ENCODE data around the gene OR1E1. TPM values are rescaled to one million over a fixed set of nuclear protein-coding genes. Genes with fewer than 3 reads are reported as not detected.

Gene OR1E1, protein sequence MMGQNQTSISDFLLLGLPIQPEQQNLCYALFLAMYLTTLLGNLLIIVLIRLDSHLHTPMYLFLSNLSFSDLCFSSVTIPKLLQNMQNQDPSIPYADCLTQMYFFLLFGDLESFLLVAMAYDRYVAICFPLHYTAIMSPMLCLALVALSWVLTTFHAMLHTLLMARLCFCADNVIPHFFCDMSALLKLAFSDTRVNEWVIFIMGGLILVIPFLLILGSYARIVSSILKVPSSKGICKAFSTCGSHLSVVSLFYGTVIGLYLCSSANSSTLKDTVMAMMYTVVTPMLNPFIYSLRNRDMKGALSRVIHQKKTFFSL
- not detected in 2 replicates for total RNA-seq

DNA sequence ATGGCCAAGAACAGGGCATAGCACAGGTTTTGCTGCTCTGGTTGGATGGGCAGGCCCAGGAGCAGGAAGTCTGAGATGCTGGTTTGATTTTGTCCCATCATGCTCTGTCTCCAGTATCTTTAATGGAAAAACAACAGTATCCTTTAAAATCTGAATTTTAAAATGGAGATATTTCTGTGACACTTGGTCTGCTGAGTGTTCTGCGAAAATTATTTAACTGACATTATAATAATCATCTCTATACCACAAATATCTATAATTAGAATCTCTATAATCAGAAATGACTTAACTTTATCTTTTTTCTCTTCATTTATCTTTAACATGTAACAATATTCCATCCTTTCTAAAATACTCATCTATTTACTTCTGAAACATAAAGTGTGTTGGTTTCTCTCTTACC lies at the start of gene OR1E1:
OR1E1 (minus strand) TSS at position 101 of the 400 bp plus-strand sequence; CDS start at position 101, 0 bp downstream.

DNA sequence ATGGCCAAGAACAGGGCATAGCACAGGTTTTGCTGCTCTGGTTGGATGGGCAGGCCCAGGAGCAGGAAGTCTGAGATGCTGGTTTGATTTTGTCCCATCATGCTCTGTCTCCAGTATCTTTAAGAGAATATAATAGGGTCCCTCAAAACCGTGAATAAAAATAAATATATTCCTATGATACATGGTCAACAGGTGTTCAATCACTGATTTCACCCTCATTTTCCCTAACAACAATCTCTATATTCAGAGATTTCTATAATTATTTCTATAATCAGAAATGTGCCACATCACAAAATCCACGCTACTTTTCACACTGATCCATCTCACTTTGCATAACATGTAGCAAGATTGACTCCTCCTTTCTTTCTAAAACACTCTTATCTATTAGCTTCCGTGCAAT lies 35.5 kb upstream of the OR1E1 start, which contains the start of gene OR1E2:
OR1E2 (minus strand) TSS at position 101 of the 400 bp plus-strand sequence; CDS start at position 101, 0 bp downstream.

DNA sequence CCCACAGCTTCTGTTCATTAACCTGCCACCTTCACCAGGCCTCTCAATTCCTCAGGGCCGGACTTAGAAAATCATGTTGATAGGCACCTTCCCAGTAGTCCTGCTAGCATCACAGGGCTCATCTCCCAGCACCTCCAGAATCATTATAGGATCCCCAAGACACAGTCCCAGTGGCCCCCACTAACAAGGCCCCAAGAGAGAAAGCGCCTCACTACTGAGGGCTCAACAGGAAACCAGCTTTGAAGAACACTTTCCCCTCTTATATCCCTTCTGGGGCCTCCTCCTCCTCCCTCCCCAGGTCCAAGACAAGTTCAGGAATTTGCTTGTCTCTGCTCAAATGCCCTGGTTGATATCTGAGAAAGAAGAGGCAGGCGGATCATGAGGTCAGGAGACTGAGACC lies 12.9 kb upstream of the OR1E1 start, which contains the start of gene OR3A3:
OR3A3 (plus strand) TSS at position 301 of the 400 bp plus-strand sequence.

DNA sequence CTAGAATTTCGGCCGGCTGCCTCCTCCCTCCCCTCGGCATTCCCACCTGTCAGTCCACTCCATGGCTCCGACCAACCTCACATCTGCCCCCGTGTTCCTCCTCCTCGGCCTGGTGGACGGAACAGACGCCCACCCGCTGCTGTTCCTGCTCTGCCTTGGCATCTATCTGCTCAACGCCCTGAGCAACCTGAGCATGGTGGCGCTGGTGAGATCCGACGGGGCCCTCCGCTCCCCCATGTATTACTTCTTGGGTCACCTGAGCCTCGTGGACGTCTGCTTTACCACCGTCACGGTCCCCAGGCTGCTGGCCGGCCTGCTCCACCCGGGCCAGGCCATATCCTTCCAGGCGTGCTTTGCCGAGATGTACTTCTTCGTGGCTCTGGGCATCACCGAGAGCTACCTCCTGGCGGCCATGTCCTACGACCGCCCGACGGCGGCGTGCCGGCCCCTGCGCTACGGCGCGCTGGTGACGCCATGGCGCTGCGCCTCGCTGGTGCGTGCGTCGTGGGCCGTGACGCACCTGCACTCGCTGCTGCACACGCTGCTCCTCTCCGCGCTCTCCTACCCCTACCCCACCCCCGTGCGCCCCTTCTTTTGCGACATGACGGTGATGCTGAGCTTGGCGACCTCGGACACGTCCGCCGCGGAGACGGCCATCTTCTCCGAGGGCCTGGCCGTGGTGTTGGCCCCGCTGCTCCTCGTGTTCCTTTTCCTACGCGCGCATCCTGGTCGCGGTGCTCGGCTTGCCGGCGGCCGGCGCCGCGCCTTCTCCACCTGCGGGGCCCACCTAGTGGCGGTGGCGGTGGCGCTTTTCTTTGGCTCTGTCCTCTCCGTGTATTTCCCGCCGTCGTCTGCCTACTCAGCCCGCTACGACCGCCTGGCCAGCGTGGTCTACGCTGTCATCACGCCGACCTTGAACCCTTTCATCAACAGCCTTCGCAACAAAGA lies 12.1 kb downstream of the OR1E1 start, which contains the start of gene OR3A2:
OR3A2 (minus strand) TSS at position 440 of the 948 bp plus-strand sequence.

Other genes with a start within 250 kb of the OR1E1 start
- gene OR1A2, start 200.9 kb downstream of the OR1E1 start, total RNA-seq, result not detected in 2 replicates
- gene OR1A1, start 190.7 kb downstream of the OR1E1 start, total RNA-seq, result not detected in 2 replicates
- gene OR3A1, start 100.0 kb downstream of the OR1E1 start, total RNA-seq, result not detected in 2 replicates
- gene OR3A2, start 12.1 kb downstream of the OR1E1 start, total RNA-seq, result 0.32 TPM in 1 of 2 replicates, not detected in the other
- gene OR3A3, start 13.0 kb upstream of the OR1E1 start, total RNA-seq, result not detected in 2 replicates
- gene OR1E2, start 35.4 kb upstream of the OR1E1 start, total RNA-seq, result not detected in 2 replicates
- gene SPATA22, start 73.4 kb upstream of the OR1E1 start, total RNA-seq, result not detected in 2 replicates
- gene ASPA, start 77.6 kb upstream of the OR1E1 start, total RNA-seq, result 0.63 and 3.3 TPM in 2 replicates
- gene TRPV3, start 159.4 kb upstream of the OR1E1 start, total RNA-seq, result 1.6 and 2.8 TPM in 2 replicates
- 2.2 and 2.3 TPM in 2 replicates for gene TRPV1, start 211.0 kb upstream of the OR1E1 start, total RNA-seq
- gene SHPK, start 237.8 kb upstream of the OR1E1 start, total RNA-seq, result 10.9 and 11.2 TPM in 2 replicates
- 12.8 and 15.5 TPM in 2 replicates for gene CTNS, start 238.3 kb upstream of the OR1E1 start, total RNA-seq

Measured in bronchial smooth muscle cell (primary cell).